Measurements from ENCODE around the gene IQSEC1. TPM values are rescaled to one million over a fixed set of nuclear protein-coding genes. Genes with fewer than 3 reads are reported as not detected.
A peak's percentile ranks its signal among the peaks of the same experiment; 100 is the strongest.

The IQSEC1 gene
- total and polyA plus RNA-seq, 2 donors (not counting 1 experiment from before 2014, with no cell fraction given): 96.7 to 222 TPM

GRCh38 chr3:13045904-13046568 is 27.2 kb downstream of the IQSEC1 start:
- peaks cover 63 to 71% of the 10 kb centered on the region in 2 donors for H3K4me1 ChIP-seq (ENCODE audit: control insufficient read depth in 2 of 2, insufficient read depth in 2 of 2, low read length in 2 of 2)
- peak overlapping the region; percentile 64 for H3K4me2 ChIP-seq (replicated peaks; ENCODE audit: low read depth, low read length, poor library complexity, severe bottlenecking)
- ATAC-seq (ENCODE audit: low read depth) (peak; percentile 92), DNase-seq (peak; percentile 90)
- ChIA-PET POLR2A (interaction anchor here (0.6 to 3.2 kb wide), 7 partner anchors 23 to 65 kb away, joined by 3 to 17 read pairs (median 5); no protein-coding TSS in a partner anchor), CTCF (interaction anchor here (0.7 to 6.3 kb wide), 15 partner anchors 10 to 167 kb away, joined by 3 to 32 read pairs (median 5); no protein-coding TSS in a partner anchor)
- H3K4me3 ChIP-seq (ENCODE audit: control extremely low read depth in 1 of 5, extremely low read depth in 1 of 5, insufficient read depth in 1 of 5, low read depth in 2 of 5, low read length in 4 of 5): peak overlapping the region in 2 of 5 experiments; percentile 26 to 42
- TF ChIP-seq EZH2 (IDR thresholded peaks at IDR 0.05; ENCODE audit: borderline replicate concordance, insufficient read depth, low read depth, low read length, poor library complexity, severe bottlenecking) (no peak), CTCF (IDR thresholded peaks at IDR 0.05) (no peak)
- H3K79me2 ChIP-seq (ENCODE audit: control insufficient read depth, insufficient read depth, low read length): peaks cover 76% of the 10 kb centered on the region
- intact Hi-C loops (cut with micrococcal nuclease): loop anchor here (1.0 to 2.0 kb wide), 6 partner anchors 25 to 406 kb away; no protein-coding TSS in a partner anchor
- H3K9me3 ChIP-seq (ENCODE audit: control extremely low read depth in 1 of 3, control insufficient read depth in 2 of 3, insufficient read depth in 1 of 3, low read length in 2 of 3): no peaks in the 10 kb centered on the region
- H2AFZ ChIP-seq (ENCODE audit: insufficient read depth, low read depth, low read length, poor library complexity, severe bottlenecking): peak overlapping the region; percentile 50
- WGBS (ENCODE audit: insufficient coverage): 6% methylated on average over 22 of the region's 22 CpGs
- peak overlapping the region; percentile 89 for H3K27ac ChIP-seq (ENCODE audit: low read length in 2 of 2)
- no peaks in the 10 kb centered on the region for H3K27me3 Mint-ChIP-seq
- peak overlapping the region; percentile 87 for H3K27ac Mint-ChIP-seq
- peak overlapping the region; percentile 90 for H3K4me3 Mint-ChIP-seq
- H4K20me1 ChIP-seq (ENCODE audit: control insufficient read depth, insufficient read depth, low read length, poor library complexity, severe bottlenecking): no peaks in the 10 kb centered on the region
- peaks cover 0 to 4% of the 10 kb centered on the region in 2 experiments for H3K36me3 ChIP-seq (replicated peaks in 1 of 2; ENCODE audit: control extremely low read depth in 1 of 2, control insufficient read depth in 1 of 2, extremely low read depth in 1 of 2, insufficient read depth in 2 of 2, low read length in 1 of 2)
- no peaks in the 10 kb centered on the region for H3K9me3 Mint-ChIP-seq (ENCODE audit: insufficient read depth)
- H3K27me3 ChIP-seq (replicated peaks in 1 of 4; ENCODE audit: control extremely low read depth in 1 of 4, control insufficient read depth in 3 of 4, insufficient read depth in 4 of 4, low read length in 3 of 4): no peaks in the 10 kb centered on the region
- peak overlapping the region; percentile 30 for H3K9ac ChIP-seq (ENCODE audit: low read length)
- peaks cover 70% of the 10 kb centered on the region for H3K4me1 Mint-ChIP-seq
